Liver (tissue), 9 donors: ENCODE results near the gene RFX4. TPM values are rescaled to one million over a fixed set of nuclear protein-coding genes. Genes with fewer than 3 reads are reported as not detected.

Experiments used
- DNase-seq: peaks from one replicate; pipeline ENCODE4 v3.0.0-alpha.2; 2017; ENCODE audit warnings: low spot score
- H3K27ac ChIP-seq, 2 donors: one replicate each; pipeline ENCODE4 v1.7.0; 2013; ENCODE audit warnings: inconsistent platforms in 2 of 2, low read length in 2 of 2, control low read depth in 1 of 2, low read depth in 1 of 2, mild to moderate bottlenecking in 1 of 2
- H3K27me3 ChIP-seq, 4 donors: one replicate each; pipeline versions ENCODE4 v1.6.1 to v1.7.0; 2013; ENCODE audit warnings: low read length in 3 of 4, inconsistent platforms in 1 of 4, mild to moderate bottlenecking in 1 of 4, moderate library complexity in 1 of 4; ENCODE audit not compliant: control insufficient read depth in 4 of 4, insufficient read depth in 4 of 4
- H3K36me3 ChIP-seq, 4 donors: one replicate each; pipeline versions ENCODE4 v1.6.1 to v1.7.0; 2013; ENCODE audit warnings: low read length in 3 of 4, mild to moderate bottlenecking in 3 of 4, low read depth in 1 of 4, moderate library complexity in 1 of 4; ENCODE audit not compliant: control insufficient read depth in 4 of 4, insufficient read depth in 3 of 4
- H3K4me1 ChIP-seq, 4 donors: one replicate each; pipeline versions ENCODE4 v1.6.1 to v1.7.0; 2013; ENCODE audit warnings: low read length in 3 of 4, mild to moderate bottlenecking in 3 of 4, moderate library complexity in 1 of 4; ENCODE audit not compliant: control insufficient read depth in 4 of 4, insufficient read depth in 4 of 4
- H3K4me3 ChIP-seq, 3 donors: one replicate each; pipeline versions ENCODE4 v1.6.1 to v1.7.0; 2013; ENCODE audit warnings: low read length in 3 of 3, control low read depth in 1 of 3, low read depth in 1 of 3, mild to moderate bottlenecking in 1 of 3
- H3K9ac ChIP-seq, 2 donors: one replicate each; pipeline ENCODE4 v1.7.0; 2013; ENCODE audit warnings: low read length in 2 of 2, mild to moderate bottlenecking in 2 of 2, moderate library complexity in 2 of 2, control low read depth in 1 of 2, low read depth in 1 of 2
- H3K9me3 ChIP-seq, 4 donors: one replicate each; pipeline versions ENCODE4 v1.6.1 to v1.7.0; 2013; ENCODE audit warnings: low read length in 3 of 4; ENCODE audit not compliant: control insufficient read depth in 4 of 4
- ATF3 ChIP-seq: IDR thresholded peaks from 2 replicates; pipeline ENCODE4 v1.6.1; 2016; ENCODE audit warnings: antibody characterized with exemption
- CTCF ChIP-seq: fragments of 150-350 bp; IDR thresholded peaks from 2 replicates; pipeline ENCODE4 v1.5.1; 2017; ENCODE audit warnings: improper control_type of control experiment, low read depth, low read length; ENCODE audit not compliant: missing input control
- EGR1 ChIP-seq, 2 donors: IDR thresholded peaks; 2 replicates each; pipeline ENCODE4 v1.6.1; 2016 to 2018; ENCODE audit warnings: antibody characterized with exemption in 2 of 2, low read depth in 2 of 2
- FOXA1 ChIP-seq: IDR thresholded peaks from 2 replicates; pipeline ENCODE4 v1.6.1; 2016; ENCODE audit warnings: antibody characterized with exemption
- FOXA2 ChIP-seq: IDR thresholded peaks from 2 replicates; pipeline ENCODE4 v1.6.1; 2016; ENCODE audit warnings: antibody characterized with exemption
- GABPA ChIP-seq, 2 donors: IDR thresholded peaks in 1 of 2; conservative IDR thresholded peaks in 1 of 2; 2 replicates each; pipeline ENCODE4 v1.6.1; 2016; ENCODE audit warnings: antibody characterized with exemption in 2 of 2, mild to moderate bottlenecking in 1 of 2, moderate library complexity in 1 of 2
- HNF4A ChIP-seq, 2 donors: conservative IDR thresholded peaks; 2 replicates each; pipeline ENCODE4 v1.6.1; 2016; ENCODE audit warnings: antibody characterized with exemption in 2 of 2, mild to moderate bottlenecking in 2 of 2
- HNF4G ChIP-seq: IDR thresholded peaks from 2 replicates; pipeline ENCODE4 v1.6.1; 2016; ENCODE audit warnings: antibody characterized with exemption
- JUND ChIP-seq, 2 donors: IDR thresholded peaks; 2 replicates each; pipeline ENCODE4 v1.6.1; 2016; ENCODE audit warnings: antibody characterized with exemption in 2 of 2
- MAX ChIP-seq: IDR thresholded peaks from 2 replicates; pipeline ENCODE4 v1.6.1; 2016; ENCODE audit warnings: antibody characterized with exemption
- NR2F2 ChIP-seq: IDR thresholded peaks from 2 replicates; pipeline ENCODE4 v1.6.1; 2016; ENCODE audit warnings: antibody characterized with exemption
- RAD21 ChIP-seq, 2 donors: IDR thresholded peaks; 2 replicates each; pipeline ENCODE4 v1.6.1; 2016; ENCODE audit warnings: antibody characterized with exemption in 2 of 2, mild to moderate bottlenecking in 2 of 2
- REST ChIP-seq: IDR thresholded peaks from 2 replicates; pipeline ENCODE4 v1.6.1; 2016; ENCODE audit warnings: antibody characterized with exemption, mild to moderate bottlenecking
- RXRA ChIP-seq, 2 donors: IDR thresholded peaks; 2 replicates each; pipeline ENCODE4 v1.6.1; 2017 to 2018; ENCODE audit warnings: antibody characterized with exemption in 2 of 2, mild to moderate bottlenecking in 1 of 2
- SP1 ChIP-seq: IDR thresholded peaks from 2 replicates; pipeline ENCODE4 v1.6.1; 2018; ENCODE audit warnings: antibody characterized with exemption, mild to moderate bottlenecking
- TAF1 ChIP-seq: conservative IDR thresholded peaks from 2 replicates; pipeline ENCODE4 v1.6.1; 2016; ENCODE audit warnings: antibody characterized with exemption, mild to moderate bottlenecking
- YY1 ChIP-seq: IDR thresholded peaks from 2 replicates; pipeline ENCODE4 v1.6.1; 2016; ENCODE audit warnings: antibody characterized with exemption, mild to moderate bottlenecking
- ZBTB33 ChIP-seq: IDR thresholded peaks from 2 replicates; pipeline ENCODE4 v1.6.1; 2016; ENCODE audit warnings: antibody characterized with exemption
- WGBS: extraction: QIAGEN DNeasy Blood & Tissue Kit; methylation state at CpG from one replicate; pipeline ENCODE4 v1.1.7; 2013; 5-methylcytosine and 5-hydroxymethylcytosine counted together
- polyA plus RNA-seq, 2 donors: library from polyadenylated mRNA; stranded (reverse) in 1 of 2; unstranded in 1 of 2; fragments of 200-250 nt in 1 of 2; fragments of >200 nt in 1 of 2; fragmentation: Nextera tagmentation in 1 of 2; extraction: Ambion mirVana in 1 of 2; gene quantifications; one replicate each; pipeline versions ENCODE4 v1.2.1 to v1.2.3, GENCODE V29; 2013 to 2015
- total RNA-seq, 2 donors: library from RNA; depleted of rRNA; stranded (reverse); fragments of >200 nt; gene quantifications; one replicate each; pipeline ENCODE4 v1.2.3, GENCODE V29; 2014
- donor health status: healthy.
- donor health status: healthy.
- donor health status: healthy.
- donor health status: healthy.
- donor health status: healthy.

RFX4 gene
- total and polyA plus RNA-seq, 4 donors, result not detected

GRCh38 chr12:106801167-106801708 is 218.4 kb downstream of the RFX4 start:
- TF ChIP-seq ZBTB33 (no peak), HNF4G (no peak), MAX (no peak), ATF3 (no peak), REST (no peak), SP1 (no peak), FOXA1 (no peak), RAD21 (IDR thresholded peaks at IDR 0.05) (no peak), JUND (IDR thresholded peaks at IDR 0.05) (no peak), NR2F2 (no peak), TAF1 (no peak), CTCF (no peak), EGR1 (IDR thresholded peaks at IDR 0.05; ENCODE audit: low read depth in 2 of 2) (no peak), HNF4A (conservative IDR thresholded peaks at IDR 0.05) (no peak), FOXA2 (no peak), YY1 (no peak), GABPA (IDR thresholded peaks at IDR 0.05 in 1 of 2, conservative IDR thresholded peaks at IDR 0.05 in 1 of 2) (no peak), RXRA (IDR thresholded peaks at IDR 0.05) (no peak)
- Histone ChIP-seq H3K27me3 (no peaks in the 10 kb centered on the region), H3K9me3 (no peaks in the 10 kb centered on the region), H3K27ac (no peak overlapping the region), H3K4me3 (no peak overlapping the region), H3K36me3 (peaks cover 0 to 2% (median under 1%) of the 10 kb centered on the region in 4 donors), H3K4me1 (no peaks in the 10 kb centered on the region), H3K9ac (no peak overlapping the region)
- 58% methylated on average over 1 of the region's 1 CpG for WGBS
- DNase-seq, result no peak
